Neuronal stem cell (in vitro differentiated cells): Measurements from ENCODE around the gene AKAP6.

ENCODE experiments used
- DNase-seq: peaks from one replicate; pipeline ENCODE4 v3.0.0-alpha.2; 2013; ENCODE audit warnings: low spot score
- H2AFZ ChIP-seq: one replicate; pipeline ENCODE4 v1.6.1; 2013; ENCODE audit warnings: mild to moderate bottlenecking, low read length, inconsistent platforms
- H2AK5ac ChIP-seq: 2 replicates; pipeline ENCODE4 v1.6.1; 2013; ENCODE audit warnings: low read depth, mild to moderate bottlenecking, inconsistent platforms, low read length, moderate library complexity, mixed read lengths
- H2BK120ac ChIP-seq: 2 replicates; pipeline ENCODE4 v1.6.1; 2013; ENCODE audit warnings: low read depth, mild to moderate bottlenecking, inconsistent platforms, low read length, moderate library complexity, mixed read lengths
- H2BK12ac ChIP-seq: one replicate; pipeline ENCODE4 v1.6.1; 2013; ENCODE audit warnings: low read length, inconsistent platforms
- H2BK15ac ChIP-seq: 2 replicates; pipeline ENCODE4 v1.6.1; 2013; ENCODE audit warnings: mild to moderate bottlenecking, low read length, inconsistent platforms, mixed read lengths
- H2BK5ac ChIP-seq: one replicate; pipeline ENCODE4 v1.6.1; 2013; ENCODE audit warnings: inconsistent platforms, mild to moderate bottlenecking, low read length, moderate library complexity
- H3K14ac ChIP-seq: one replicate; pipeline ENCODE4 v1.6.1; 2013; ENCODE audit warnings: low read length, inconsistent platforms
- H3K18ac ChIP-seq: 2 replicates; pipeline ENCODE4 v1.6.1; 2013; ENCODE audit warnings: low read length, inconsistent platforms
- H3K23ac ChIP-seq: 2 replicates; pipeline ENCODE4 v1.6.1; 2013; ENCODE audit warnings: low read depth, mild to moderate bottlenecking, mixed read lengths, low read length, inconsistent platforms; ENCODE audit not compliant: poor library complexity
- H3K27ac ChIP-seq: replicated peaks from 3 replicates; pipeline ENCODE4 v1.5.1; 2013; ENCODE audit warnings: low read length, inconsistent platforms
- H3K27me3 ChIP-seq, 3 experiments: 2 replicates each; pipeline ENCODE4 v1.6.1; 2013; ENCODE audit warnings: low read length in 3 of 3, mild to moderate bottlenecking in 2 of 3, inconsistent platforms in 1 of 3, low read depth in 1 of 3, mixed read lengths in 1 of 3, moderate library complexity in 1 of 3; ENCODE audit not compliant: control insufficient read depth in 3 of 3, insufficient read depth in 3 of 3
- H3K36me3 ChIP-seq, 2 donors: replicated peaks in 1 of 2; 2 replicates each; pipeline ENCODE4 v1.6.1; 2013; ENCODE audit warnings: low read length in 2 of 2; ENCODE audit not compliant: control insufficient read depth in 2 of 2, insufficient read depth in 2 of 2
- H3K4ac ChIP-seq: 2 replicates; pipeline ENCODE4 v1.6.1; 2013; ENCODE audit warnings: inconsistent platforms, mild to moderate bottlenecking, low read length, moderate library complexity
- H3K4me1 ChIP-seq, 2 donors: 1 replicate in 1 of 2; 2 replicates in 1 of 2; pipeline ENCODE4 v1.6.1; 2013; ENCODE audit warnings: low read length in 2 of 2, low read depth in 1 of 2; ENCODE audit not compliant: control insufficient read depth in 2 of 2, insufficient read depth in 1 of 2
- H3K4me2 ChIP-seq: one replicate; pipeline ENCODE4 v1.6.1; 2013; ENCODE audit warnings: mild to moderate bottlenecking, low read length, inconsistent platforms; ENCODE audit not compliant: insufficient read depth, poor library complexity, severe bottlenecking
- H3K4me3 ChIP-seq, 2 donors: 2 replicates each; pipeline ENCODE4 v1.5.1; 2013; ENCODE audit warnings: low read length in 2 of 2, mild to moderate bottlenecking in 2 of 2, inconsistent platforms in 1 of 2, moderate library complexity in 1 of 2
- H3K79me1 ChIP-seq: one replicate; pipeline ENCODE4 v1.6.1; 2013; ENCODE audit warnings: low read depth, mild to moderate bottlenecking, inconsistent platforms, low read length, moderate library complexity
- H3K9ac ChIP-seq: one replicate; pipeline ENCODE4 v1.6.1; 2013; ENCODE audit warnings: mild to moderate bottlenecking, low read depth, low read length, inconsistent platforms; ENCODE audit not compliant: poor library complexity
- H3K9me3 ChIP-seq, 2 donors: replicated peaks in 1 of 2; 2 replicates each; pipeline versions ENCODE3 to v1.6.1; 2013; ENCODE audit warnings: low read length in 2 of 2, mild to moderate bottlenecking in 2 of 2, inconsistent platforms in 1 of 2, low read depth in 1 of 2, mixed read lengths in 1 of 2, moderate library complexity in 1 of 2; ENCODE audit not compliant: control insufficient read depth in 2 of 2, insufficient read depth in 1 of 2
- H4K8ac ChIP-seq: one replicate; pipeline ENCODE4 v1.6.1; 2013; ENCODE audit warnings: low read depth, mild to moderate bottlenecking, inconsistent platforms, low read length, moderate library complexity
- H4K91ac ChIP-seq: one replicate; pipeline ENCODE4 v1.6.1; 2013; ENCODE audit warnings: low read length, low read depth, mild to moderate bottlenecking, inconsistent platforms; ENCODE audit not compliant: poor library complexity
- WGBS, 2 donors: extraction: QIAGEN DNeasy Blood & Tissue Kit; methylation state at CpG; one replicate each; pipeline ENCODE4 v1.1.7; 2013; ENCODE audit warnings: missing lambda C conversion rate in 2 of 2, mixed read lengths in 1 of 2; ENCODE audit not compliant: insufficient read length in 2 of 2, insufficient replicate concordance in 1 of 2; ENCODE audit errors: extremely low coverage in 2 of 2; 5-methylcytosine and 5-hydroxymethylcytosine counted together

AKAP6 gene

GRCh38 chr14:32546246-32546645 lies 217.1 kb downstream of the AKAP6 start:
- Histone ChIP-seq H3K27ac (no peak overlapping the region), H3K4me1 (no peaks in the 10 kb centered on the region), H2BK120ac (no peak overlapping the region), H2AK5ac (no peak overlapping the region), H3K9ac (no peak overlapping the region), H4K8ac (no peak overlapping the region), H2AFZ (no peak overlapping the region), H4K91ac (no peak overlapping the region), H3K14ac (no peak overlapping the region), H3K4me2 (no peak overlapping the region), H2BK12ac (no peak overlapping the region), H3K23ac (no peak overlapping the region), H2BK5ac (no peak overlapping the region), H3K79me1 (no peaks in the 10 kb centered on the region), H3K4me3 (no peak overlapping the region), H3K9me3 (no peaks in the 10 kb centered on the region), H3K27me3 (peaks cover 0 to 10% (median 0%) of the 10 kb centered on the region in 3 experiments), H2BK15ac (no peak overlapping the region), H3K4ac (no peak overlapping the region), H3K18ac (no peak overlapping the region), H3K36me3 (peaks cover 0 to 4% of the 10 kb centered on the region in 2 donors)
- no CpG with 5 or more reads among the region's 2 CpGs for WGBS, 2 donors
- no peak for DNase-seq

- H2BK5ac ChIP-seq: no peak overlapping the region
- no peak overlapping the region for H2AK5ac ChIP-seq
- DNase-seq: no peak
- no peak overlapping the region for H2BK120ac ChIP-seq
- no peaks in the 10 kb centered on the region for H3K4me1 ChIP-seq
- no peak overlapping the region for H2AFZ ChIP-seq
- no peak overlapping the region for H3K27ac ChIP-seq
- H3K4me2 ChIP-seq: no peak overlapping the region
- no peak overlapping the region for H3K4ac ChIP-seq
- H3K27me3 ChIP-seq: no peaks in the 10 kb centered on the region
- no peak overlapping the region for H3K9ac ChIP-seq
- no peaks in the 10 kb centered on the region for H3K9me3 ChIP-seq
- H2BK12ac ChIP-seq: no peak overlapping the region
- H3K79me1 ChIP-seq: no peaks in the 10 kb centered on the region
- H4K8ac ChIP-seq: no peak overlapping the region
- no peak overlapping the region for H4K91ac ChIP-seq
- H2BK15ac ChIP-seq: no peak overlapping the region
- H3K4me3 ChIP-seq: no peak overlapping the region
- no peaks in the 10 kb centered on the region for H3K36me3 ChIP-seq
- H3K18ac ChIP-seq: no peak overlapping the region
- H3K14ac ChIP-seq: no peak overlapping the region
- H3K23ac ChIP-seq: no peak overlapping the region
These were observed 223.7 kb downstream of the AKAP6 start for GRCh38 chr14:32552766-32553165.

GRCh38 chr14:32559048-32559447 lies 229.9 kb downstream of the AKAP6 start:
- H2BK15ac ChIP-seq: no peak overlapping the region
- H3K36me3 ChIP-seq: no peaks in the 10 kb centered on the region
- no peak overlapping the region for H2BK12ac ChIP-seq
- no peak overlapping the region for H2AFZ ChIP-seq
- H3K9me3 ChIP-seq: no peaks in the 10 kb centered on the region
- no peaks in the 10 kb centered on the region for H3K27me3 ChIP-seq
- H3K23ac ChIP-seq: no peak overlapping the region
- no peak overlapping the region for H4K8ac ChIP-seq
- no peak overlapping the region for H4K91ac ChIP-seq
- H3K79me1 ChIP-seq: no peaks in the 10 kb centered on the region
- no CpG with 5 or more reads among the region's 1 CpG for WGBS, 2 donors
- no peak overlapping the region for H2AK5ac ChIP-seq
- H3K4me2 ChIP-seq: no peak overlapping the region
- H3K9ac ChIP-seq: no peak overlapping the region
- H3K4me3 ChIP-seq: no peak overlapping the region
- H3K14ac ChIP-seq: no peak overlapping the region
- no peaks in the 10 kb centered on the region for H3K4me1 ChIP-seq
- no peak overlapping the region for H2BK120ac ChIP-seq
- H3K4ac ChIP-seq: no peak overlapping the region
- no peak for DNase-seq
- no peak overlapping the region for H3K18ac ChIP-seq
- H2BK5ac ChIP-seq: no peak overlapping the region
- H3K27ac ChIP-seq: no peak overlapping the region

- no peak overlapping the region for H4K91ac ChIP-seq
- no peak overlapping the region for H2BK12ac ChIP-seq
- H3K27me3 ChIP-seq: no peaks in the 10 kb centered on the region
- H2BK120ac ChIP-seq: no peak overlapping the region
- no peaks in the 10 kb centered on the region for H3K36me3 ChIP-seq
- no peak overlapping the region for H3K4me2 ChIP-seq
- H2AFZ ChIP-seq: no peak overlapping the region
- no CpG with 5 or more reads among the region's 1 CpG for WGBS, 2 donors
- no peak overlapping the region for H3K23ac ChIP-seq
- no peaks in the 10 kb centered on the region for H3K4me1 ChIP-seq
- H3K4ac ChIP-seq: no peak overlapping the region
- no peak for DNase-seq
- H3K9me3 ChIP-seq: no peaks in the 10 kb centered on the region
- no peaks in the 10 kb centered on the region for H3K79me1 ChIP-seq
- no peak overlapping the region for H3K14ac ChIP-seq
- no peak overlapping the region for H3K4me3 ChIP-seq
- H4K8ac ChIP-seq: no peak overlapping the region
- no peak overlapping the region for H2BK5ac ChIP-seq
- H3K18ac ChIP-seq: no peak overlapping the region
- H3K9ac ChIP-seq: no peak overlapping the region
- H2BK15ac ChIP-seq: no peak overlapping the region
- H3K27ac ChIP-seq: no peak overlapping the region
- H2AK5ac ChIP-seq: no peak overlapping the region
These were observed 230.5 kb downstream of the AKAP6 start for GRCh38 chr14:32559590-32559989.
